Pancreas (tissue), 10 donors: ENCODE results near the gene RNF214. TPM values are rescaled to one million over a fixed set of nuclear protein-coding genes. Genes with fewer than 3 reads are reported as not detected.
A peak's percentile ranks its signal among the peaks of the same experiment; 100 is the strongest.
"Not testable (repeated sequence)": the region's sequence is repeated elsewhere in the genome, so short reads cannot be mapped to it uniquely, and the experiment has no call there.

ENCODE experiments used
- ATAC-seq, 4 donors: fragments of 200-7000 bp; cut with Tn5 transposase; one replicate each; pipeline versions ENCODE4 v1.8.0 to v1.9.1; 2020; ENCODE audit warnings: mild to moderate bottlenecking in 4 of 4, moderate library complexity in 4 of 4
- DNase-seq, 6 donors: peaks; one replicate each; pipeline ENCODE4 v3.0.0-alpha.2; 2020
- FAIRE-seq: peaks from 2 replicates; lab custom pipeline; 2012; peaks lifted over from hg19 to GRCh38; lab: Jason Lieb, UNC
- H3K27ac ChIP-seq, 4 donors: fragments of 200-600 bp; sonication (generic); 1 replicate in 3 of 4; 2 replicates in 1 of 4; pipeline versions ENCODE4 v1.5.0 to v1.8.0; 2020
- H3K27me3 ChIP-seq, 4 donors: fragments of 200-600 bp; one replicate each; pipeline ENCODE4 v1.8.0; 2021
- H3K36me3 ChIP-seq, 3 donors: fragments of 200-600 bp; sonication (generic) in 1 of 3; one replicate each; pipeline versions ENCODE4 v1.5.0 to v1.8.0; 2020 to 2021
- H3K4me1 ChIP-seq, 3 donors: fragments of 200-600 bp; one replicate each; pipeline ENCODE4 v1.8.0; 2021
- H3K4me3 ChIP-seq, 4 donors: fragments of 200-600 bp; sonication (generic) in 2 of 4; one replicate each; pipeline versions ENCODE4 v1.5.0 to v1.8.0; 2020 to 2021
- H3K9me3 ChIP-seq, 4 donors: fragments of 200-600 bp; one replicate each; pipeline ENCODE4 v1.8.0; 2021
- WGBS, 2 donors: extraction: QIAGEN DNeasy Blood & Tissue Kit; methylation state at CpG; one replicate each; pipeline ENCODE4 v1.1.7; 2013; 5-methylcytosine and 5-hydroxymethylcytosine counted together
- intact Hi-C, 3 donors: fragments of 100-400 bp; cut with DNase I; formaldehyde crosslinking; loops; one replicate each; pipeline versions ENCODE4 v1.11.1 to v1.14.2; 2022
- polyA plus RNA-seq, 2 donors: library from polyadenylated mRNA; stranded (reverse); fragments of 200-250 nt; gene quantifications; one replicate each; pipeline ENCODE4 v1.2.3, GENCODE V29; 2013
- total RNA-seq, 6 donors: library from RNA; stranded (reverse); fragmentation: NEBNext Ultra II Directional in 4 of 6; extraction: Animal tissue kit (Norgen Biotek cat#: 25700) in 4 of 6; gene quantifications; one replicate each; pipeline versions ENCODE4 v1.2.1 to v1.2.4, GENCODE V29; 2021 to 2023
- TF ChIP-seq, protein P1 (sequence below), 4 donors: fragments of 200-600 bp; sonication (generic) in 3 of 4; IDR thresholded peaks; one replicate each; pipeline versions ENCODE4 v1.5.0 to v1.8.0; 2021; ENCODE audit warnings: antibody characterized with exemption in 4 of 4
- donor health status: healthy with polysubstance abuse.
- donor health status: DM: no; HTN: no; CAD: no; lungs with moderate emphysema.
- donor health status: DM: no; HTN: no; CAD: no.
- donor health status: control.
- donor health status: control.
- donor health status: Bipolar disorder and iron deficiency.
- donor health status: DM: yes; HTN: yes; CAD: no.
- donor health status: DM: no; HTN: no; CAD: no.
- donor health status: DM: no; HTN: no; CAD: no.
- donor health status: DM: yes; HTN: yes; CAD: no.

RNF214 gene
- total and polyA plus RNA-seq, 8 donors = 14.0 to 23.8 (median 19.0) TPM

DNA sequence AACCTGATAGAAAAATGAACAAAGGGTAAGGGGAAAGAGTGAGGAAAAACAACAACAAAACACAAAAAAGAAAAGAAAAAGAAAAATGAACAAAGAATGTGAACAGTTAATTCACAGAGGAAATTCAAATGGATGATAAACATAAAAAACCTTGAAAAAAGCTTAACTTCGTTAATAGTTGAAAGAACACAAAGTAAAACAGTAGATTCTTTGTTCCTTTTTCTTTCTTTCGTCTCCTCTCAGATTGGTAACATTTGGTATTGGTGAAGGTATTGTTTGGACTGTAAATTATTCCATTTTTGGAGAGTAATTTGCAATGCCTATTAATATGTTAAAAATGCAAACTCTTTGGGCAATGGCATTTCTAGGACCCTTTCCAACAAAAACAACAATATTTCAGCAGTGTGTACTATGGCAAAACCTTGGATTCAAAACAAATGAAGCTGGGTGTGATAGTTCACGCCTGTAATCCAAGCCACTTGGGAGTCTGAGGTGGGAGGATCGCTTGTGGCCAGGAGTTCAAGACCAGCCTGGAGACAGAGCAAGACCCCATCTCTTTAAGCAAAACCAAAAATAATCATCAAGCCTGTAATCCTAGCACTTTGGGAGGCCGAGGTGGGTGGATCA is 86.9 kb downstream of the RNF214 start:
- peak in 1 of 4 donors; percentile 18 for ATAC-seq
- H3K36me3 ChIP-seq = no peaks in the 10 kb centered on the region
- 25 to 30% methylated on average over 5 of the region's 5 CpGs for WGBS, 2 donors
- intact Hi-C loops = loop anchor here in 2 of 3 donors (5.0 to 10.0 kb wide), 2 partner anchors 85 to 87 kb away; partner anchors contain the start of genes PCSK7 (in 2 of the 2) and RNF214 (in 2 of the 2)
- no peaks in the 10 kb centered on the region for H3K9me3 ChIP-seq
- H3K4me1 ChIP-seq = peaks cover 0 to 13% (median 12%) of the 10 kb centered on the region in 3 donors
- H3K27me3 ChIP-seq = no peaks in the 10 kb centered on the region
- H3K4me3 ChIP-seq = no peak overlapping the region
- TF ChIP-seq, protein P1, sequence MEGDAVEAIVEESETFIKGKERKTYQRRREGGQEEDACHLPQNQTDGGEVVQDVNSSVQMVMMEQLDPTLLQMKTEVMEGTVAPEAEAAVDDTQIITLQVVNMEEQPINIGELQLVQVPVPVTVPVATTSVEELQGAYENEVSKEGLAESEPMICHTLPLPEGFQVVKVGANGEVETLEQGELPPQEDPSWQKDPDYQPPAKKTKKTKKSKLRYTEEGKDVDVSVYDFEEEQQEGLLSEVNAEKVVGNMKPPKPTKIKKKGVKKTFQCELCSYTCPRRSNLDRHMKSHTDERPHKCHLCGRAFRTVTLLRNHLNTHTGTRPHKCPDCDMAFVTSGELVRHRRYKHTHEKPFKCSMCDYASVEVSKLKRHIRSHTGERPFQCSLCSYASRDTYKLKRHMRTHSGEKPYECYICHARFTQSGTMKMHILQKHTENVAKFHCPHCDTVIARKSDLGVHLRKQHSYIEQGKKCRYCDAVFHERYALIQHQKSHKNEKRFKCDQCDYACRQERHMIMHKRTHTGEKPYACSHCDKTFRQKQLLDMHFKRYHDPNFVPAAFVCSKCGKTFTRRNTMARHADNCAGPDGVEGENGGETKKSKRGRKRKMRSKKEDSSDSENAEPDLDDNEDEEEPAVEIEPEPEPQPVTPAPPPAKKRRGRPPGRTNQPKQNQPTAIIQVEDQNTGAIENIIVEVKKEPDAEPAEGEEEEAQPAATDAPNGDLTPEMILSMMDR (IDR thresholded peaks at IDR 0.05) = no peak
- FAIRE-seq = no peak
- peak overlapping the region in 3 of 4 donors; percentile 15 to 28 (median 17) for H3K27ac ChIP-seq
- no peak for DNase-seq

DNA sequence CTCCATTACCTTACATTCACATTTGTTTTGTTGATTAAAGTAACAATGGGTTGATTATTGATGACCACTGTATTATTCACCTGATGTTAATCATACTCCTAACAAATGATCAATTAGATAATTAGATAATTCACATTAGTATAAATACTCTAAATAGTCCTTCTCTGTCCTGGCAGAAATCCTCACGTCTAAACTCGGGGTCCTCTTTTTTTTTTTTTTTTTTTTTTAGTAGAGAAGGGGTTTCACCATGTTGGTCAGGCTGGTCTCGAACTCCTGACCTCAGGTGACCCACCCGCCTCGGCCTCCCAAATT is 94.7 kb downstream of the RNF214 start:
- H3K9me3 ChIP-seq, intact Hi-C loops, H3K36me3 ChIP-seq, H3K4me1 ChIP-seq, FAIRE-seq, DNase-seq, H3K27me3 ChIP-seq: not testable (repeated sequence)
- peak in 2 of 4 donors; percentile 1 to 5 for ATAC-seq
- Histone ChIP-seq H3K4me3 (peak overlapping the region in 3 of 4 donors; percentile 60 to 82 (median 65)), H3K27ac (peak overlapping the region in 3 of 4 donors; percentile 80 to 85 (median 84))
- WGBS, 2 donors = 5 to 10% methylated on average over 5 of the region's 5 CpGs

DNA sequence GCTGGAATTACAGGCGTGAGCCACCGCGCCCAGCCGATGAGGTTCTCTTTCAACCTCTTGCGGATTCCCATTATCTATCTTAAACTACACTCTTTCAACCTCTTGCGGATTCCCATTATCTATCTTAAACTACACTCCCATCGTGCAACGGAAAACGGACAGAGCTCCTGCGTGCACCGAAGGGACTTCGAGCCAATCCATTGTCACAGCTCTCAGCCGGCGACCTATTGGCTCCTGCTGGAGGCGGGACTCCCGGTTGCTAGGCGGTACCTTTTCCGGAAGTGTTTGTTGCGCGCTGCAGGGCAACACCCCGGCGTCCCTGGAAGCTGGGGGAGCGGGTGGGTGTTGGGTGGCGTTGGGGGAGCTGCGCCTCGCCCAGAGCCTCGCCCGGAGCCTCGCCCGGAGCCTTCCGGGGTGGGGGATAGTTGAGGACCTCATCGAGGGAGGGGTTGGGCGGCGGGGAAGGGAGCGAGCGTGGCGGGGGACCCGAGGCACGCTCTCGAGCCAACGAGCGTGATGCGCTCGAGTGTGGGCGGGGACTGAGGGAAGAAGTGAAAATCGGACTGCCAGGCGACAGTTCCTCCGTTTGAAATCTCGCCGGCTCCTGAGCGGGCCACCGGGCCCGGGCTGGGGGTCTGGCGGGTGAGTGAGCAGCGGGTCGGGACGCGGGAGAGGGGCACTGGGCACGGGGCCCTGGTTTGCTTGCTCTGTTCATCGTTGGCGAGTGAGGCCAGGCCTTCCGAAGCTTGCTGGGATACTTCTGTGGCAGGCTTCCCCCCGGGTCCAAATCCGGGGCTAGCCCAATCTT is 95.3 kb downstream of the RNF214 start, which contains the start of gene CEP164:
TSS of gene CEP164 (plus strand) at position 288 of the 808 bp plus-strand sequence. CDS start 10,733 bp downstream, outside the sequence.
- Histone ChIP-seq H3K36me3 (no peaks in the 10 kb centered on the region), H3K4me1 (peaks cover 0 to 8% (median 5%) of the 10 kb centered on the region in 3 donors), H3K4me3 (peak within 1 kb of the TSS; percentile 43 to 82 (median 62)), H3K9me3 (no peaks in the 10 kb centered on the region), H3K27me3 (no peaks in the 10 kb centered on the region), H3K27ac (peak within 1 kb of the TSS; percentile 80 to 85 (median 82))
- intact Hi-C loops = no loop called here
- TF ChIP-seq, protein P1 (IDR thresholded peaks at IDR 0.05) = no peak
- 0 to 1% methylated on average over 54 to 64 of the region's 64 CpGs for WGBS, 2 donors
- DNase-seq (peak; percentile 90 to 97 (median 95)), FAIRE-seq (peak; percentile 91), ATAC-seq (peak; percentile 97 to 99 (median 98))

DNA sequence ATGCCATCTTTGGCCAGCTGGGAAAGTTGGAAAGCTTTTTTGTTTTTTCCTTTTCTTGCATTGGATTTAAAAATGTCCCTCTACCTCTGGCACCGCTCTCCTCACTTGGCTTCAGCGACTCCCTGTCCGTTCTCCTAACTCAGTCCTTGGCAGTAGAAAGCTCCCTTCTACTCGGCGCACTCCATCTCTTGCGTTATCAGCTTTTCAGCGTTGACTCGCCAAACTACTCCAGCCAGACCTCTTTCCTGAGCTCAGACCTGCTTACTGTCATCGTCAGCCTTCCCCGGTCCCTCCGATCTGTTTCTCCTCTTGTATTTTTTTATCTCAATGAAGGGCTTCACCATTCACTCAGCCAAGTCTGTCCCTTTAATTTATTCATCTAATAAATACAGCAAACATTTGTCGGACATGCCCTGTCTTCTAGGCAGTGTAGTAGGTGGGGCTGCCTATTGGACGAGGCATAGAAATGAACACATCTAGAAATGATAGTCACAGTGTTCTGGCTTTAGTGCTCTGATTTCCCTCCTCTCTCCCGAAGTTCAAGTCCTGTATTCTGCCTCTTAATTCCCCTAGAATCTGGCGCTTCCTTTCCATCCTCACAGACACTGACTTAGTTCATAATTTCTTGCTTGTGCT is 96.0 kb downstream of the RNF214 start:
- Histone ChIP-seq H3K27me3 (no peaks in the 10 kb centered on the region), H3K4me3 (peak overlapping the region; percentile 43 to 82 (median 62)), H3K27ac (peak overlapping the region; percentile 80 to 85 (median 82)), H3K4me1 (peaks cover 0 to 8% (median 5%) of the 10 kb centered on the region in 3 donors), H3K36me3 (no peaks in the 10 kb centered on the region), H3K9me3 (no peaks in the 10 kb centered on the region)
- 7% methylated on average over 15 of the region's 15 CpGs for WGBS, 2 donors
- peak in 1 of 6 donors; percentile 42 for DNase-seq
- ATAC-seq = peak; percentile 36 to 61 (median 54)
- intact Hi-C loops = no loop called here
- no peak for FAIRE-seq
- TF ChIP-seq, protein P1 (IDR thresholded peaks at IDR 0.05) = no peak

DNA sequence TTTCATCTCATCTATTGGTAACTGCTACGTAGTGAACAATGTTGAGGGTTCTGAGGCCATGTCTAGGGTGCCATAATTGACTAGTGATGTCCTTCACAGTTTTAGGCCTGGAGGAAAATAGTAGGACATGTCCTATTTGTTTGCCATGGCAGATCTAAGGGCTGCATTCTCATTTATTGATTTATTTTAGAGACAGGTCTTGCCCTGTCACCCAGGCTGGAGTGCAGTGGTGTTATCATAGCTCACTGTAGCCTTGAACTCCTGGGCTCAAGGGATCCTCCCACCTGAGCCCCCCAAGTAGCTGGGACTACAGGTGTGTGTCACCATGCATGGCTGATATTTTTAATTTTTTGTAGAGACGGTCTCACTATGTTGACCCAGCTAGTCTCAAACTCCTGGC is 100.4 kb downstream of the RNF214 start:
- DNase-seq = no peak
- no peak for ATAC-seq
- no peaks in the 10 kb centered on the region for H3K36me3 ChIP-seq
- H3K27me3 ChIP-seq = no peaks in the 10 kb centered on the region
- no peak for FAIRE-seq
- no peak overlapping the region for H3K4me3 ChIP-seq
- 44 to 71% methylated on average over 2 of the region's 2 CpGs for WGBS, 2 donors
- H3K27ac ChIP-seq = no peak overlapping the region
- TF ChIP-seq, protein P1 (IDR thresholded peaks at IDR 0.05) = no peak
- peaks cover 0 to 8% (median 5%) of the 10 kb centered on the region in 3 donors for H3K4me1 ChIP-seq
- no peaks in the 10 kb centered on the region for H3K9me3 ChIP-seq
- intact Hi-C loops = no loop called here
